Hematopoietic multipotent progenitor cell (in vitro differentiated cells): Measurements from ENCODE around the gene P2RY4. TPM values are rescaled to one million over a fixed set of nuclear protein-coding genes. Genes with fewer than 3 reads are reported as not detected.
A peak's percentile ranks its signal among the peaks of the same experiment; 100 is the strongest.
"Not testable (repeated sequence)": the region's sequence is repeated elsewhere in the genome, so short reads cannot be mapped to it uniquely, and the experiment has no call there.

Experiments used
- DNase-seq, 3 donors: peaks; one replicate each; pipeline ENCODE4 v3.0.0-alpha.2; 2011 to 2015; ENCODE audit warnings: low read depth in 2 of 3, low spot score in 2 of 3
- total RNA-seq: library from RNA; depleted of rRNA; stranded (reverse); fragments of >200 nt; gene quantifications from one replicate; pipeline ENCODE4 v1.2.3, GENCODE V29; 2012

Gene P2RY4
- 0.81 TPM for total RNA-seq

- DNase-seq = no peak
Observed at GRCh38 chrX:70260104-70260503, at the start of gene P2RY4. Gene P2RY4, minus strand, starts transcription at chrX:70260204. Its CDS starts 580 bp downstream, at chrX:70259624.

- no peak for DNase-seq
Observed at GRCh38 chrX:70301716-70302115, 41.7 kb upstream of the P2RY4 start.

GRCh38 chrX:70293621-70294020, 33.6 kb upstream of the P2RY4 start:
- no peak for DNase-seq

GRCh38 chrX:70292788-70293187, 32.8 kb upstream of the P2RY4 start:
- DNase-seq = no peak

- peak; percentile 37 to 81 (median 75) for DNase-seq
Observed at GRCh38 chrX:70289793-70290770, 30.1 kb upstream of the P2RY4 start, which contains the start of the genes KIF4A and PDZD11. Gene KIF4A, plus strand, starts transcription at chrX:70290104. Its CDS starts 355 bp downstream, at chrX:70290459. Gene PDZD11, minus strand, starts transcription at chrX:70289927. Its CDS starts 586 bp downstream, at chrX:70289341.

- no peak for DNase-seq
Observed at GRCh38 chrX:70289168-70289792, 29.3 kb upstream of the P2RY4 start.

GRCh38 chrX:70281951-70282350, 21.9 kb upstream of the P2RY4 start, which contains the start of gene RAB41:
Gene RAB41, plus strand, starts transcription at chrX:70282172. Its CDS starts 46 bp downstream, at chrX:70282218.
- DNase-seq = no peak

DNA sequence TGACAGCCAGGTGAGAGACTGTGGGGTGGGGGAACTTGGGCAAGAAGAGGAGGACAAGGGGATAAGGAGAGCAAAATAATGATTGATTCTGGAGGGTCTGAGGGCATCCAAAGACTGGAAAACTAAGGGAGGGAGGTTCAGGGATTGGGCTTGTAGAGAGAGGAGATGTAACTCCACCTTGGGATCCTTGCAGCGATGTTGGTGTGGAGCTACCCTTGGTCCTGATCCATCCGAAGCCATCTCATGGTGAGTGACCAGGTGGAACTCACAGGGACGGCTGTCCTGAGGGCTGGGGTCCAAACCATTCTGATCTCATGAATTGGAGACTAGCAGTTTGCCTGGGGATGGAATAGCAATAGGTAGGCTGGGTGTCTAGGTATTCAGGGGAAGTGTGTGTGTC, 20.6 kb upstream of the P2RY4 start:
- DNase-seq = no peak

- DNase-seq = no peak
Observed at GRCh38 chrX:70279081-70279480, 19.1 kb upstream of the P2RY4 start.

- not testable (repeated sequence) for DNase-seq
Observed at GRCh38 chrX:70274029-70274428, 14.0 kb upstream of the P2RY4 start.

DNA sequence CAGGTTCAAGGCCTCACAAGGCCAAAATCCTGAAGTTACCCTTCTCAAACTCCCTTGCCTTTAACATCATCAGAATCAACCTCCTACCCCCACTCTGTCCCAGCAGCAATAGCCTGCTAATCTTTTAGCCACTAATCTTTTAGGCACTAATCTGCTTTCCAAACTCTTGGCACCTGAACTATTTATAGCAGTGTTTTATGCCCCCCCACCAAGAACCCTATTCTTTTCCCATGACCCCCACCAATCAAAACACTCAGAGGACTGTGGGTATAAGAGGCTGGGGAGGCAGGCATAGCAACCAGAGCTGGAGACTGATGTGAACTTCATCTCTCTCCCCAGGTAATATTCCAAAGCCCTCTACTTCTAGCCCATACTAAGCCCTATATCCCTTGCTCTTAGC, 8.0 kb upstream of the P2RY4 start, which contains the start of gene ARR3:
Gene ARR3 (plus strand): TSS at position 301 of the 400 bp plus-strand sequence. CDS start 1,052 bp downstream, outside the sequence.
- DNase-seq = no peak

DNA sequence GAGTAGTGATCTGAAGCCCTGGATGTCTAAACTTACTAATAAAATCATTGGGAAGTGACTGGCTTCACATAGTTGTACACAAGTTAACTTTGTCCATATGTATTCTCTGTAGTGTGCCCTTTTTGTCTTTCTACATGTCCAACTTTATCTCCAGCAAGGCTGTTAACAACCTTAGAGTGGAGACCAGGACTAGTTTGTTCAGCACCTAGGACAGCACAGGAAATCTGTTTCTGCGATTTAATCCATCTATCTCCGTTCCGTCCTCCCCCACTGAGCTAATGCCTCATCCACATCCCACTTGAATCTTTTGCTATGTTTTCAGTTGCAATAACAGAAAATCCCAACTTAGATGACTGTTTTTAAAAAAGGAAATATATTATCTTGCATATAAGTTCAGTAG, 4.8 kb upstream of the P2RY4 start:
- no peak for DNase-seq

DNA sequence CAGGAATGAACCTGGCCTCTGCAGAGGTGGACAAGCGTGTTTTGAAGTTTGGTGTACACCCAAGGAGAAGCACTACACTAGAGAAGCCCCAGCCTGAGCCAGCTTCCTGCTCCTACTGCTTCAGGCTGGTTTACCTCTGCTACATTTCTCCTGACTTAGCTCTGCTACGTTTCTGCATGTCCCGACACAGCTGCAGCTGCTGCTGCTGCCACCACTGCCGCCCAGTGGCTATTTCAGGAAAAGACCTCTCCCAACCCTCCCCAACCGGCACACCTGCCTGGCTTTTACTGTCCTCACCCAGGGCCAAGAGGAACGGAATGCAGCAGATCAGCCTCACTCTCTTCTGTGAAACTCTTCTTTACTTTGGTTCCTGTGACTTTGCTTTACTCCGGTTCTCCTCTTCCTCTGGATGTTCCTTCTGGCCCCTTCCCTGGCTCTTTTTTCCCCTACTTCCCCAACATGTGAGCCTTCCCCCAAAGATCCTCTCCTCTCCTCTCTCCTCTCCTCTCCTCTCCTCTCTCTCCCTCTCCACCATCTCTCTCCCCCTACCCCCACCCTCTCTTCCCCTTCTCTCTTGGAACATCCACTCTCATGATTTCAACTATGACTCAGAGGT, 3.1 kb upstream of the P2RY4 start:
- peak in 2 of 3 donors; percentile 1 to 11 for DNase-seq

GRCh38 chrX:70257423-70258288, 2.3 kb downstream of the P2RY4 start:
- DNase-seq = no peak

DNA sequence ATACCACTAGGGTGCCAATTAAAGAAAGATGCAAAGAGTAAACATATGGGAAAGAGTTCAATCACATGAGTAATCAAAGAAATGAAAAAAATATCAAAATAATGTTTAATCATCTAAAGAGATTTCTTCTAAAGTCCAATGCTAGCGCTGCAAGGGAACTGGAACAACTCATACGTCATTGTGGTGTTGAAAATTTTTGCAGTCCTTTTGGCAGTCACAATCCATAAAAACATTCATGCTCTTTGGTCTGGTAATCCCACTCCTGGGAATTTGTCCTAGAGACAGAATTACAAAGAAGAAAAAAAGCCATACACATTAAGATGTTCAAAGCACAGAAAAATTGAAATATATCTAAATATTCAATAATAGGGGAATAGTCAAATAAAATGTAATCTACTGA, 4.6 kb downstream of the P2RY4 start:
- no peak for DNase-seq

DNA sequence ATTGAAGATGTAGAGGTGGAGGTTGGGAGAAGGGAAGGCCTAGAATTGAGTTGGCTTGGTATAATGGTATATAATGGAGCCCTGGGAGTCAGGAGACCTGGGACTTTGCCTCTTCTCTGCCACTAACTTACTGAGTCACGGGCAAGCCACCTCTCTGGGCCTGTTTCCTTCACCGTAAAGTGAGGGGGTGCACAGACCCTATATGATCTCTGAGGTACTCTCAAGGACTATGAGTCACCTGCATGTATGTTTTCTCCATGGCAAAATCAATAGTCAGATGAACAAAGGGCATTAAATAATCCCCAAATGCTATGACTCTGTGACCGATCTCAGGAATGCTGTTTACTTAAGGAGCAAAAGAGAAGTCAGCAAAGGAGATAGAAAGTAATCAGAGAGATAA, 5.1 kb downstream of the P2RY4 start:
- DNase-seq = no peak

DNA sequence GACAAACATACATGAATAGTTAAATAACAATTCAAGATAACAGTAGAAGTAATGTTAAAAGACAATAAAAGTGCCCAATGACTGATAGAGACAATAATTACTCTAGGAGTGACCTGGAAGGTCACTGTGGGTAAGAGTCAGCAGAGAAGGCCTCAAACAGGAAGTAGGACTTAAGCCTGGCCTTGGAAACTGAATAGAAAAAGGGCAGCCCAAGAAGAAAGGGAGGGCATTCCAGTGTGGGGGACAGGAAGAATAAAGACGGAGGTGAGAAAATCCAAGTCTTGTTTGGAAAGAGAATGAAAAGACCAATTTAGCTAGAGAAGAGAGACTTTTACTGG, 6.0 kb downstream of the P2RY4 start:
- DNase-seq = no peak

- no peak for DNase-seq
Observed at GRCh38 chrX:70253377-70254062, 6.5 kb downstream of the P2RY4 start.

DNA sequence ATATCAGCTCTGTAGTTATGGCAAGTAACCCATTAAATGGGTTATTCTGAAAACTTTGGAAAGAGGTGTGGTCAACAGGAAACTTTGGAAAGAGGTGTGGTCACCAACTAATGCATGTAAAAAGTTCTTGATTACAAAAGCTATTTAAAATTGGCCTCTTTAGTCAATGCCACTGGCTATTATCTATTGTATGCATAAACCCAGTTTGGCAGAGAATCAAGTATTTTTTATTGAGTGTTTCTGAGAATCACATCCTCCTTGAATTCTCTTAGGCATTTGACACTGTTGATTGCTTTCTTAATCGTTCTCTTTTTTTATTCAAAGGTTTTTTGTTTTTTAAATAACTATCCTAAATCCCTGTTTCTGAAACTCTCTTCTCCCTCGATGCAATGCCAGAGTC, 7.5 kb downstream of the P2RY4 start:
- no peak for DNase-seq

DNA sequence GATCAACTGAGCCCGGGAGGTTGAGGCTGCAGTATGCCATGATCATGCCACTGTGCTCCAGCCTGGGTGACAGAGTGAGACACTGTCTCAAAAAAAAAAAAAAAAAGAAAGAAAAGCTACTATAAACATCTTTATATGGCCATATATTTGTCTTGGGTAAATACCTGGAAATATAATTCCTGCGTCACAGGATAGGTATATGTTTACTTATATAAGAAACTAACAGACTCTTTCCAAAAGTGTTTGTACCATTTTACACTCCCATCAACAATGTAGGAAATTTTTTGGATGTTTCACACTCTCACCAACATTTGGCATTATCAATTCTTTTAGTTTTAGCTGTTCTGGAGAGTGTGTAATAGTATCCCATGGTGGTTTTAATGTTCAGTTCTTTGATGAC, 12.8 kb downstream of the P2RY4 start:
- no peak for DNase-seq
